IPS-18c (cell line): ENCODE measurements around the gene PTPRN2.

Source experiments
- H3K4me3 ChIP-seq: 2 replicates; pipeline ENCODE4 v1.7.0; 2013; ENCODE audit warnings: low read depth, mild to moderate bottlenecking, low read length, moderate library complexity; ENCODE audit not compliant: insufficient read depth
- H3K9me3 ChIP-seq: one replicate; pipeline ENCODE4 v1.6.1; 2013; ENCODE audit warnings: mild to moderate bottlenecking, low read length, moderate library complexity; ENCODE audit not compliant: control insufficient read depth, insufficient read depth

Gene PTPRN2

GRCh38 chr7:158453663-158454062, 134.0 kb downstream of the PTPRN2 start:
- Histone ChIP-seq H3K4me3 (no peak overlapping the region), H3K9me3 (no peaks in the 10 kb centered on the region)

GRCh38 chr7:158452331-158452730, 135.3 kb downstream of the PTPRN2 start:
- Histone ChIP-seq H3K4me3 (no peak overlapping the region), H3K9me3 (no peaks in the 10 kb centered on the region)

- H3K9me3 ChIP-seq: no peaks in the 10 kb centered on the region
These were observed 137.0 kb downstream of the PTPRN2 start for GRCh38 chr7:158450476-158451124.

GRCh38 chr7:158449942-158450341, 137.7 kb downstream of the PTPRN2 start:
- no peak overlapping the region; the same call in 1 of the 2 replicates for H3K4me3 ChIP-seq
- no peaks in the 10 kb centered on the region for H3K9me3 ChIP-seq

More at GRCh38 chr7:158450476-158451124, 137.0 kb downstream of the PTPRN2 start:
- H3K4me3 ChIP-seq: no peak overlapping the region

GRCh38 chr7:158449266-158449665, 138.4 kb downstream of the PTPRN2 start:
- Histone ChIP-seq H3K4me3 (no peak overlapping the region), H3K9me3 (no peaks in the 10 kb centered on the region)

GRCh38 chr7:158448430-158449100, 139.1 kb downstream of the PTPRN2 start:
- Histone ChIP-seq H3K9me3 (no peaks in the 10 kb centered on the region), H3K4me3 (no peak overlapping the region)

DNA sequence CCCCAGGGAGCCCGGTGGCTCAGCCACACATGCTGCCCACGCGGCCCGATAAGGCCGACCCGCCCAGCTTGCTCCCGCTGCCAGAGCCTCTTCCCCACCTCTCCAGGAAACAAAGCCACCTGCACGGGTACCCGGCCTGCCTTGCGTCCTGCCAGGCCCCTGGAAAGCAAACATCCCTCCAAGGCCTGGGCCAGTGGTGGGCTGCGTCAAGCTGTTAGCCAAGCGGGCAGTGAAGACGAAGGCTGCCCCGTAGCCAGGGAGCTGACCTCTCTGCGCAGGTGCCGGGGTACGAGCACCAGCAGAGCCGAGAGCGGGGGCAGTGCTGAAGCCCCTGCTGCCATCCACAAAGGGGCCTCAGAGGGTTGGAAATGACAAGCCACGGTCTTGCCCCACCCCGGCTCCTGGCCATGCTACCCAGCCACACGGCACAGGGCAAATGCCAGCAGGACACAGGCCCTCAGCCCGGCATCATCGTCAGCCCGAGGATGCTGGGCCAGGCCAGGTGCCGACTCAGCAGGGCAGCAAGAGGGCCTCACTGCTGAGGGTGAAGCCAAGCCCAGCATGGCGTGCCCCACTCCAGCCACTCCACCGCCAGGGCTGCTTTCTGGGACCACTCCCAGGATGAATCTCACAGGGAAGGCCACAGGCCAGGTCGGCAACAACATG, 140.0 kb downstream of the PTPRN2 start:
- no peak overlapping the region for H3K4me3 ChIP-seq
- no peaks in the 10 kb centered on the region for H3K9me3 ChIP-seq

DNA sequence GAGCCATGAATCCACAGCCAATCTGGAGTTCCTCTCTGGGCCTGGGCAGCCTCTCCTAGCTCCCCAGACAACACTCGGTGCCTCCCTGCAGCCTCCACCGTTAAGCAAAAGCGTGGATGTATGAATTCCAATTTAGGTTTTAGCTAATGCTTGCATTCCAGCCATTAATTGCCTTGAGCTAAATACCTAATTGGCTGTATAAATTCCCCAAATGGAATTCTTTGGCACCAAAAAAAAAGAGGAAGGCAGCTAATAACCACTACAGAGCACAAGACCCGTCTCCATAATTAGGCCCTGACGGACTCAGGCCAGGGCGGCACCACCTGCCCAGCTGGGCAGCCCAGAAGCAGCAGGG, 140.5 kb downstream of the PTPRN2 start:
- Histone ChIP-seq H3K9me3 (no peaks in the 10 kb centered on the region), H3K4me3 (no peak overlapping the region)

DNA sequence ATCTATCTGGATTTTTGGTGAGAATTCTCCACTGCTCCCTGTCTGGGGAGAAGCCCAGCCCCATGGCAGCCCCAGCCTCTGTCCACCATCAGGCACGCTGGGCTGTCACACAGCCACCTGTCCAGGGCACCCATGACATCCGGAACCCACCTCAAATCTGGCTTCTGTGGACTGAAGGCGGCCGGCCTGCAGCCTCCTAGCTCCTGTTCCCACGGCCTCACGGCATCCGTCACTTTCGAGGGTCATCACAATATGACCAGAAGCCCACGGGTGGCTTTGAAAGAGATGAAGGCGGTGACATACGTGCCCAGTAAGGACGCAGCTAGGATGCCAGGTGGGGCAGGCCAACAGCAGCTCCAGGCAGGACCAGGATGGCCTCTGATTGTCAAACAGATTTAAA, 140.9 kb downstream of the PTPRN2 start:
- Histone ChIP-seq H3K4me3 (no peak overlapping the region), H3K9me3 (no peaks in the 10 kb centered on the region)

GRCh38 chr7:158446281-158446680, 141.3 kb downstream of the PTPRN2 start:
- Histone ChIP-seq H3K9me3 (no peaks in the 10 kb centered on the region), H3K4me3 (no peak overlapping the region)

DNA sequence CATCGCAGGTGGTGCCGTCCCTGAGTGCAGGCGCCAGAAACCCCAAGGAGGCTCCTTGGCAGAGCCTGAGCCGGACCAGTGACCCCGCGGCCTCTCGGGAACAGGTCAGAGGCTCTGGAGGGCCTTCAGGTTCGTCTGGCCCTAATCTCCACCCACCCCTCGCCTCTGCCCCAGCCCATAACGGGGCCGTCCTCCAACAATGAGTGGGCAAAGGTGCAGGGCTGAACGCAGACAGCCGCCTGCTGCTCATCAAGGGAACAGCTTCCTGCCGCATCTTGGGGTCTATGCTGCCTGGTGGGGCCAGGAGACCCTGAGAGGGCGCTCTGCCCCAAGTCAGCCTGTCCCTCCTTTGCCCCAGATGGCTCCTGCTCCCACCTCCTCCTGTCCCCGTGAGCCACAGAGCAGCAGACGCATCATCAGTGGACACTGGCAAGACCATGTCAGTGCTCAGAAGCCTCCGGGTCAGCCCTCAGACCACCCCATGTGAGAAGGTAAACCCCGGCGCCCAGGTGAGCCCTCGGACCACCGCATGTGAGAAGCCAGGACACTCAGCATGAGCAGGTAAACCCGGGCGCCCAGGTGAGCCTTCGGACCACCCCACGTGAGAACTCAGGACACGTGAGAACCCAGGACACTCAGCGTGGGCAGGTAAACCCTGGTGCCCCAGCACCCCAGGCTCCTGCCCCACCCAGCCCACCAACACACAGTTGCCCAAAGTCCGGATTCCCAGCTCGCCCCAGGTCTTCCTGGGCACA, 142.0 kb downstream of the PTPRN2 start:
- H3K9me3 ChIP-seq: no peaks in the 10 kb centered on the region
- no peak overlapping the region for H3K4me3 ChIP-seq

GRCh38 chr7:158444501-158445420, 142.9 kb downstream of the PTPRN2 start:
- Histone ChIP-seq H3K9me3 (no peaks in the 10 kb centered on the region), H3K4me3 (no peak overlapping the region)

- Histone ChIP-seq H3K9me3 (no peaks in the 10 kb centered on the region), H3K4me3 (no peak overlapping the region)
These were observed 143.7 kb downstream of the PTPRN2 start for GRCh38 chr7:158443688-158444483.

- no peaks in the 10 kb centered on the region for H3K9me3 ChIP-seq
These were observed 144.5 kb downstream of the PTPRN2 start for GRCh38 chr7:158443014-158443687.

GRCh38 chr7:158442260-158442659, 145.4 kb downstream of the PTPRN2 start:
- H3K9me3 ChIP-seq: no peaks in the 10 kb centered on the region

More at GRCh38 chr7:158443014-158443687, 144.5 kb downstream of the PTPRN2 start:
- H3K4me3 ChIP-seq: no peak overlapping the region

GRCh38 chr7:158439035-158439434, 148.6 kb downstream of the PTPRN2 start:
- Histone ChIP-seq H3K9me3 (no peaks in the 10 kb centered on the region), H3K4me3 (no peak overlapping the region)

More at GRCh38 chr7:158442260-158442659, 145.4 kb downstream of the PTPRN2 start:
- H3K4me3 ChIP-seq: no peak overlapping the region
